OCI-LY7 (cell line): Measurements from ENCODE around the gene SYNPO. TPM values are rescaled to one million over a fixed set of nuclear protein-coding genes. Genes with fewer than 3 reads are reported as not detected.

Experiments used
- BruUV-seq: library from RNA; stranded (reverse); fragments of 400-500 nt; replicated peaks from 2 replicates; lab custom pipeline; 2021; lab: Mats Ljungman, UMichigan
- CTCF ChIA-PET: fragments of 300-600 bp; sonication (Branson Sonifier 250); formaldehyde crosslinking; loops from one replicate; lab custom pipeline; 2022; ENCODE audit warnings: antibody characterized with exemption; ENCODE audit not compliant: unreplicated experiment; lab: Charles Lee
- POLR2A ChIA-PET: fragments of 300-600 bp; sonication (Branson Sonifier 250); formaldehyde crosslinking; loops from one replicate; lab custom pipeline; 2022; ENCODE audit warnings: antibody characterized with exemption; lab: Charles Lee
- DNase-seq: peaks from one replicate; pipeline ENCODE4 v3.0.0-alpha.2; 2015; ENCODE audit warnings: low spot score
- H2AFZ ChIP-seq: fragments of 200-600 bp; sonication (generic), shearing (Covaris generic); 2 replicates; pipeline ENCODE4 v1.6.1; 2014; ENCODE audit warnings: mild to moderate bottlenecking, antibody characterized with exemption, low read length, moderate library complexity
- H3K27ac ChIP-seq: fragments of 200-600 bp; sonication (generic); 2 replicates; pipeline ENCODE4 v1.5.1; 2014; ENCODE audit warnings: mixed run types, low read depth, mild to moderate bottlenecking, moderate library complexity, low read length, inconsistent platforms; ENCODE audit not compliant: poor library complexity, severe bottlenecking
- H3K36me3 ChIP-seq: fragments of 200-600 bp; sonication (generic); 2 replicates; pipeline ENCODE4 v1.6.1; 2014; ENCODE audit warnings: mild to moderate bottlenecking, antibody characterized with exemption, low read length, moderate library complexity, mixed read lengths; ENCODE audit not compliant: insufficient read depth
- H3K4me1 ChIP-seq: fragments of 200-600 bp; sonication (generic); 2 replicates; pipeline ENCODE4 v1.5.1; 2014; ENCODE audit warnings: mild to moderate bottlenecking, low read length; ENCODE audit not compliant: insufficient read depth, poor library complexity, severe bottlenecking
- H3K4me2 ChIP-seq: fragments of 200-600 bp; sonication (generic); 2 replicates; pipeline ENCODE4 v1.6.1; 2014; ENCODE audit warnings: mild to moderate bottlenecking, low read length
- H3K4me3 ChIP-seq: fragments of 200-600 bp; sonication (generic); 2 replicates; pipeline ENCODE4 v1.5.1; 2014; ENCODE audit warnings: mild to moderate bottlenecking, low read depth, low read length; ENCODE audit not compliant: poor library complexity, severe bottlenecking
- H3K79me2 ChIP-seq: fragments of 200-600 bp; sonication (generic); 2 replicates; pipeline ENCODE4 v1.6.1; 2016; ENCODE audit warnings: low read depth, mild to moderate bottlenecking, low read length, moderate library complexity, mixed read lengths; ENCODE audit not compliant: insufficient read depth
- H3K9me2 ChIP-seq: fragments of 200-600 bp; sonication (generic); 2 replicates; pipeline ENCODE4 v1.6.1; 2016; ENCODE audit warnings: mild to moderate bottlenecking, low read length, mixed read lengths; ENCODE audit not compliant: insufficient read depth
- H3K9me3 ChIP-seq: fragments of 200-600 bp; sonication (generic); 2 replicates; pipeline ENCODE4 v1.6.1; 2014; ENCODE audit warnings: mild to moderate bottlenecking, mixed run types, low read length, mixed read lengths
- H4K20me1 ChIP-seq: fragments of 200-600 bp; sonication (generic); 2 replicates; pipeline ENCODE4 v1.6.1; 2014; ENCODE audit warnings: mild to moderate bottlenecking, antibody characterized with exemption, low read length, moderate library complexity, mixed read lengths; ENCODE audit not compliant: insufficient read depth
- CTCF ChIP-seq: fragments of 200-600 bp; sonication (generic); conservative IDR thresholded peaks from 2 replicates; pipeline ENCODE4 v1.5.1; 2014; ENCODE audit warnings: mild to moderate bottlenecking, antibody characterized with exemption, low read length, moderate library complexity, mixed read lengths
- EZH2phosphoT487 ChIP-seq: fragments of 200-600 bp; sonication (generic); IDR thresholded peaks from 2 replicates; pipeline ENCODE4 v1.6.1; 2018; ENCODE audit warnings: low read depth, borderline replicate concordance, mild to moderate bottlenecking, mixed run types, antibody characterized with exemption, low read length, moderate library complexity, mixed read lengths
- intact Hi-C: fragments of 100-400 bp; cut with micrococcal nuclease; formaldehyde crosslinking; loops from one replicate; pipeline ENCODE4 v1.10.0; 2022; ENCODE audit not compliant: unreplicated experiment
- total RNA-seq, 2 experiments: library from RNA; depleted of rRNA in 1 of 2; stranded (reverse); fragments of >200 nt in 1 of 2; shearing (Covaris generic) in 1 of 2; gene quantifications; 2 replicates each; pipeline ENCODE4 v1.2.3, GENCODE V29; 2014 to 2022

Gene SYNPO
- total RNA-seq, 2 experiments from 2014 or later, result 0.08 TPM; not detected in 1

- intact Hi-C loops, result no loop called here
Measured at GRCh38 chr5:150692276-150692675, 51.8 kb downstream of the SYNPO start.

GRCh38 chr5:150694612-150695011 is 54.2 kb downstream of the SYNPO start:
- no peak for TF ChIP-seq CTCF
- no peak for TF ChIP-seq EZH2phosphoT487
- BruUV-seq, result no TSS peak
- H3K79me2 ChIP-seq, result peaks cover 7% of the 10 kb centered on the region
- H3K9me3 ChIP-seq, result no peaks in the 10 kb centered on the region
- H4K20me1 ChIP-seq, result peaks cover 2% of the 10 kb centered on the region; the same call in 1 of the 2 replicates
- H3K4me2 ChIP-seq, result no peak overlapping the region
- H2AFZ ChIP-seq, result no peak overlapping the region
- ChIA-PET CTCF (no interaction called here), POLR2A (interaction anchor here (1.7 kb wide), 1 partner anchor 9 kb away, joined by 6 read pairs; no protein-coding TSS in a partner anchor)
- H3K4me3 ChIP-seq, result no peak overlapping the region
- H3K27ac ChIP-seq, result no peak overlapping the region
- intact Hi-C loops, result no loop called here
- DNase-seq, result no peak
- peaks cover 95% of the 10 kb centered on the region for H3K36me3 ChIP-seq
- no peaks in the 10 kb centered on the region for H3K9me2 ChIP-seq
- H3K4me1 ChIP-seq, result peaks cover 5% of the 10 kb centered on the region

More at GRCh38 chr5:150692276-150692675, 51.8 kb downstream of the SYNPO start:
- no peak for DNase-seq
- no peaks in the 10 kb centered on the region for H3K9me3 ChIP-seq
- ChIA-PET CTCF (no interaction called here), POLR2A (interaction anchor here (1.2 kb wide), 1 partner anchor 9 kb away, joined by 3 read pairs; the partner anchor contains the start of gene RBM22)
- no peaks in the 10 kb centered on the region for H3K79me2 ChIP-seq
- H3K4me1 ChIP-seq, result no peaks in the 10 kb centered on the region
- peaks cover 86% of the 10 kb centered on the region for H3K36me3 ChIP-seq
- no peaks in the 10 kb centered on the region for H3K9me2 ChIP-seq
- no peak overlapping the region for H3K4me3 ChIP-seq
- no peak overlapping the region for H3K4me2 ChIP-seq
- no TSS peak for BruUV-seq
- H2AFZ ChIP-seq, result no peak overlapping the region
- TF ChIP-seq CTCF (no peak), EZH2phosphoT487 (no peak)
- H4K20me1 ChIP-seq, result no peaks in the 10 kb centered on the region
- no peak overlapping the region for H3K27ac ChIP-seq

- Histone ChIP-seq H3K9me3 (no peaks in the 10 kb centered on the region), H3K36me3 (peaks cover 43% of the 10 kb centered on the region), H2AFZ (peak overlapping the region; percentile 95; the same call in 1 of the 2 replicates), H3K4me1 (peaks cover 14% of the 10 kb centered on the region), H3K27ac (peak overlapping the region; percentile 75), H3K4me3 (peak overlapping the region; percentile 91), H3K79me2 (peaks cover 17% of the 10 kb centered on the region), H4K20me1 (peaks cover 9% of the 10 kb centered on the region; the same call in 1 of the 2 replicates), H3K4me2 (peak overlapping the region; percentile 91), H3K9me2 (no peaks in the 10 kb centered on the region)
- TF ChIP-seq CTCF (no peak), EZH2phosphoT487 (no peak)
- no TSS peak for BruUV-seq
- DNase-seq, result no peak
- intact Hi-C loops, result loop anchor here (2.0 to 5.0 kb wide), 4 partner anchors 59 to 343 kb away; partner anchors contain the start of genes DCTN4, RPS14 and TCOF1
- ChIA-PET CTCF (interaction anchor here (0.6 to 1.1 kb wide), 6 partner anchors 9 to 513 kb away, joined by 3 to 4 read pairs (median 3); no protein-coding TSS in a partner anchor), POLR2A (interaction anchor here (0.6 to 1.8 kb wide), 13 partner anchors 7 to 1743 kb away, joined by 3 to 7 read pairs (median 3); no protein-coding TSS in a partner anchor)
Measured at GRCh38 chr5:150700246-150700593, 59.8 kb downstream of the SYNPO start.
